LNCaP clone FGC (cell line): Measurements from ENCODE around the gene C1orf174.
A peak's percentile ranks its signal among the peaks of the same experiment; 100 is the strongest.

Source experiments
- DNase-seq: peaks from one replicate; pipeline ENCODE4 v3.0.0-alpha.2; 2011; ENCODE audit warnings: low read depth
- H3K4me3 ChIP-seq: 2 replicates; pipeline ENCODE4 v1.5.1; 2011; ENCODE audit warnings: mild to moderate bottlenecking, low read depth, low read length, control low read depth
- TF ChIP-seq, protein P1 (sequence below): IDR thresholded peaks from 2 replicates; pipeline ENCODE4 v1.5.1; 2012; ENCODE audit warnings: mild to moderate bottlenecking; ENCODE audit not compliant: control insufficient read depth, insufficient read depth; ENCODE audit errors: extremely low read depth

The C1orf174 gene

GRCh38 chr1:3943123-3943431, 43.0 kb upstream of the C1orf174 start:
- no peak for DNase-seq
- TF ChIP-seq, protein P1, sequence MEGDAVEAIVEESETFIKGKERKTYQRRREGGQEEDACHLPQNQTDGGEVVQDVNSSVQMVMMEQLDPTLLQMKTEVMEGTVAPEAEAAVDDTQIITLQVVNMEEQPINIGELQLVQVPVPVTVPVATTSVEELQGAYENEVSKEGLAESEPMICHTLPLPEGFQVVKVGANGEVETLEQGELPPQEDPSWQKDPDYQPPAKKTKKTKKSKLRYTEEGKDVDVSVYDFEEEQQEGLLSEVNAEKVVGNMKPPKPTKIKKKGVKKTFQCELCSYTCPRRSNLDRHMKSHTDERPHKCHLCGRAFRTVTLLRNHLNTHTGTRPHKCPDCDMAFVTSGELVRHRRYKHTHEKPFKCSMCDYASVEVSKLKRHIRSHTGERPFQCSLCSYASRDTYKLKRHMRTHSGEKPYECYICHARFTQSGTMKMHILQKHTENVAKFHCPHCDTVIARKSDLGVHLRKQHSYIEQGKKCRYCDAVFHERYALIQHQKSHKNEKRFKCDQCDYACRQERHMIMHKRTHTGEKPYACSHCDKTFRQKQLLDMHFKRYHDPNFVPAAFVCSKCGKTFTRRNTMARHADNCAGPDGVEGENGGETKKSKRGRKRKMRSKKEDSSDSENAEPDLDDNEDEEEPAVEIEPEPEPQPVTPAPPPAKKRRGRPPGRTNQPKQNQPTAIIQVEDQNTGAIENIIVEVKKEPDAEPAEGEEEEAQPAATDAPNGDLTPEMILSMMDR, result no peak
- H3K4me3 ChIP-seq, result no peak overlapping the region

DNA sequence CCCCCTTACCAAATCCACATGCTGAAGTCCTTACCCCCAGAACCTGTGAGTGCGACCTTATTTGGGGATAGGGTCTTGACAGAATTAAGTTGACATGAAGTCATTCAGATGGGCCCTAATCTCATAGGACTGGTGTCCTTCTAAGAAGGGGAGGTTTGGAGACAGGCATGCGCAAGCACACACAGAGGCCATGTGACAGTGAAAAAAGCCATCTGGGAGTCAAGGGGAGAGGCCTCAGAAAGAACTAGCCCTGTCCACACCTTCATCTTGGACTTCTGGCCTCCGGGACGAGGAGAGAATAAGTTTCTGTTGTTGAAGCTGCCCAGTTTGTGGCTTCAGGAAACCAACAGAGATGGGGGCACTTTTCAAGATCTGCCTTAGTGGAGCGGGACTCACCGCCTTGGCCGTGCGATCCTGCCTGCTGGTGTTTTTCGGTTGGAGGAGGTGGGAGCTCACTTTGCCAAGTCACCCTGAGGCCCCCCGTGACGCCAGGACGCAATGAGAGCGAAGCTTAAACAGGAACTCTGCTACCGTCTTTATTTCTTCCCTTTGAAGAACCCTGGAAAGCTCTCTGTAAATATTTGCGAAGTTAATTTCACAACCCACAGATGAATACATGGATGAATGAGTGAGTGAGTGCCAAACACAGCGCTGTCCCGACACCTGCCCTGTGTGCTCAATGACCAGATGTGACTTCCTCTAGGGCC, 42.5 kb upstream of the C1orf174 start:
- H3K4me3 ChIP-seq, result no peak overlapping the region
- DNase-seq, result peak; percentile 54
- TF ChIP-seq, protein P1, result no peak

DNA sequence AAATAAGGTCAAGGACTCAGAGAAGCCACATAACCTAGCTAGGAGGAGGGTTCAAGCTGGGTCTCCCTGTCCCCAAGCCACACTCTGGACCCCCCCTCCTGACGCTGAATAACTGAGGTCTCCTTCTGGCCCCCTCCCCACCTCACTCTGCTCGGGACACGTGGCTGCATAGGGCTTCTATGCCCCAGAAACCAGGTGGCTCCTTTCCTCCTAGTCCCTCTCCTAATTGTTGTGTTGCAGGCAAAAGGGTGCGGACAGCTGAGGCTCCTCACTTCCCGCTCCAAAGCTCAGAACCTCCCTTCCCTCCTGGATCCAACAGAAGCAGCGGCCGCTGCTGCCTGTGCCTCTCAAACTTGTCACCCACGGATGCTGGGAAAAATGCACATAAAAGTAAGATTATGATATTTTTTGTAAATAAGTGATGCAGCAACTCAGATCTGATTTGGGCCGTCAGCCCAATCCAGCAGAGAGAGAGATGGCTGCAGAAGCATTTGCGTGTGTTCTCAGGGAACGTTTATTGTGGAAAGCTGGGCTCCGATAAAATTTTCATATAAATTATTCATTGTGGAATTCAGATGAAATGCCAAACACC, 40.8 kb upstream of the C1orf174 start:
- DNase-seq, result no peak
- TF ChIP-seq, protein P1, result no peak
- no peak overlapping the region for H3K4me3 ChIP-seq

GRCh38 chr1:3940081-3940753, 40.1 kb upstream of the C1orf174 start:
- TF ChIP-seq, protein P1, result no peak
- no peak overlapping the region for H3K4me3 ChIP-seq
- no peak for DNase-seq

GRCh38 chr1:3939242-3940080, 39.4 kb upstream of the C1orf174 start:
- DNase-seq, result no peak

GRCh38 chr1:3932156-3932919, 32.3 kb upstream of the C1orf174 start:
- DNase-seq, result no peak
- no peak overlapping the region for H3K4me3 ChIP-seq
- TF ChIP-seq, protein P1, result no peak

More at GRCh38 chr1:3939242-3940080, 39.4 kb upstream of the C1orf174 start:
- no peak overlapping the region for H3K4me3 ChIP-seq
- TF ChIP-seq, protein P1, result no peak
